Fibroblast of lung (primary cell): ENCODE data around the gene STXBP6. TPM values are rescaled to one million over a fixed set of nuclear protein-coding genes. Genes with fewer than 3 reads are reported as not detected.

Experiments
- DNase-seq, 2 donors: peaks; one replicate each; pipeline versions ENCODE4 v3.0.0 to v3.0.0-alpha.2; 2010; ENCODE audit warnings: low read depth in 2 of 2
- H2AFZ ChIP-seq: 2 replicates; pipeline ENCODE4 v1.5.1; 2012; ENCODE audit warnings: low read length, control low read depth, inconsistent platforms
- H3K27ac ChIP-seq: 2 replicates; pipeline ENCODE4 v1.5.1; 2011; ENCODE audit warnings: low read length, control low read depth; ENCODE audit not compliant: insufficient read depth
- H3K27me3 ChIP-seq: 2 replicates; pipeline ENCODE4 v1.5.1; 2011; ENCODE audit warnings: mild to moderate bottlenecking, low read length; ENCODE audit not compliant: control insufficient read depth, insufficient read depth
- H3K36me3 ChIP-seq: 2 replicates; pipeline ENCODE4 v1.5.1; 2011; ENCODE audit warnings: low read length; ENCODE audit not compliant: control insufficient read depth, insufficient read depth
- H3K4me1 ChIP-seq: 2 replicates; pipeline ENCODE4 v1.5.1; 2011; ENCODE audit warnings: low read length; ENCODE audit not compliant: control insufficient read depth, insufficient read depth; ENCODE audit errors: extremely low read depth
- H3K4me2 ChIP-seq: 2 replicates; pipeline ENCODE4 v1.5.1; 2011; ENCODE audit warnings: low read length, control low read depth; ENCODE audit not compliant: insufficient read depth; ENCODE audit errors: extremely low read depth
- H3K4me3 ChIP-seq, 4 experiments: fragments of 200-600 bp in 1 of 4; sonication (generic) in 1 of 4; replicated peaks in 1 of 4; 2 replicates each; pipeline ENCODE4 v1.5.1; 2011 to 2016; ENCODE audit warnings: low read length in 4 of 4, low read depth in 3 of 4, mild to moderate bottlenecking in 3 of 4, control low read depth in 2 of 4, inconsistent platforms in 1 of 4, mixed read lengths in 1 of 4; ENCODE audit not compliant: insufficient read depth in 1 of 4; ENCODE audit errors: control extremely low read depth in 1 of 4
- H3K79me2 ChIP-seq: 2 replicates; pipeline ENCODE4 v1.5.1; 2012; ENCODE audit warnings: mild to moderate bottlenecking, low read length, inconsistent platforms; ENCODE audit not compliant: control insufficient read depth, insufficient read depth
- H3K9ac ChIP-seq: 2 replicates; pipeline ENCODE4 v1.5.1; 2011; ENCODE audit warnings: mild to moderate bottlenecking, low read length, control low read depth; ENCODE audit not compliant: insufficient read depth
- H3K9me3 ChIP-seq: 2 replicates; pipeline ENCODE4 v1.5.1; 2012; ENCODE audit warnings: low read depth, low read length; ENCODE audit not compliant: control insufficient read depth, insufficient read depth
- H4K20me1 ChIP-seq: 2 replicates; pipeline ENCODE4 v1.5.1; 2011; ENCODE audit warnings: low read length; ENCODE audit not compliant: control insufficient read depth, insufficient read depth; ENCODE audit errors: extremely low read depth
- CTCF ChIP-seq, 2 donors: IDR thresholded peaks in 1 of 2; conservative IDR thresholded peaks in 1 of 2; 1 replicate in 1 of 2; 2 replicates in 1 of 2; pipeline ENCODE4 v1.5.1; 2011 to 2012; ENCODE audit warnings: low read length in 2 of 2, control low read depth in 1 of 2, inconsistent platforms in 1 of 2, low read depth in 1 of 2, mild to moderate bottlenecking in 1 of 2
- EZH2 ChIP-seq: IDR thresholded peaks from 2 replicates; pipeline ENCODE4 v1.5.1; 2012; ENCODE audit warnings: low read length, control low read depth, mild to moderate bottlenecking; ENCODE audit errors: missing control alignments
- polyA plus RNA-seq, 2 donors: library from polyadenylated mRNA; depleted of rRNA in 1 of 2; stranded (reverse) in 1 of 2; unstranded in 1 of 2; fragments of >200 nt; gene quantifications; 2 replicates each; pipeline ENCODE4 v1.2.1, GENCODE V29; 2011 to 2012; ENCODE audit warnings: missing spikeins in 1 of 2
- total RNA-seq: library from RNA; depleted of rRNA; stranded (reverse); fragments of >200 nt; gene quantifications from 2 replicates; pipeline ENCODE4 v1.2.1, GENCODE V29; 2014

STXBP6 gene
- total and polyA plus RNA-seq, 2 donors (not counting 1 experiment from before 2014, with no cell fraction given): 4.5 to 17.8 TPM

- Histone ChIP-seq H3K36me3 (no peaks in the 10 kb centered on the region), H3K9me3 (no peaks in the 10 kb centered on the region), H3K27me3 (no peaks in the 10 kb centered on the region), H2AFZ (no peak overlapping the region), H3K4me2 (no peak overlapping the region), H3K4me1 (peaks cover 2% of the 10 kb centered on the region), H3K27ac (no peak overlapping the region), H4K20me1 (no peaks in the 10 kb centered on the region), H3K4me3 (no peak overlapping the region), H3K79me2 (no peaks in the 10 kb centered on the region), H3K9ac (no peak overlapping the region)
- no peak for DNase-seq
- no peak for TF ChIP-seq EZH2
- no peak for TF ChIP-seq CTCF (conservative IDR thresholded peaks at IDR 0.05 in 1 of 2, IDR thresholded peaks at IDR 0.05 in 1 of 2; ENCODE audit: low read depth in 1 of 2, low read length in 2 of 2)
These were observed 139.4 kb downstream of the STXBP6 start for GRCh38 chr14:24910408-24910986.

DNA sequence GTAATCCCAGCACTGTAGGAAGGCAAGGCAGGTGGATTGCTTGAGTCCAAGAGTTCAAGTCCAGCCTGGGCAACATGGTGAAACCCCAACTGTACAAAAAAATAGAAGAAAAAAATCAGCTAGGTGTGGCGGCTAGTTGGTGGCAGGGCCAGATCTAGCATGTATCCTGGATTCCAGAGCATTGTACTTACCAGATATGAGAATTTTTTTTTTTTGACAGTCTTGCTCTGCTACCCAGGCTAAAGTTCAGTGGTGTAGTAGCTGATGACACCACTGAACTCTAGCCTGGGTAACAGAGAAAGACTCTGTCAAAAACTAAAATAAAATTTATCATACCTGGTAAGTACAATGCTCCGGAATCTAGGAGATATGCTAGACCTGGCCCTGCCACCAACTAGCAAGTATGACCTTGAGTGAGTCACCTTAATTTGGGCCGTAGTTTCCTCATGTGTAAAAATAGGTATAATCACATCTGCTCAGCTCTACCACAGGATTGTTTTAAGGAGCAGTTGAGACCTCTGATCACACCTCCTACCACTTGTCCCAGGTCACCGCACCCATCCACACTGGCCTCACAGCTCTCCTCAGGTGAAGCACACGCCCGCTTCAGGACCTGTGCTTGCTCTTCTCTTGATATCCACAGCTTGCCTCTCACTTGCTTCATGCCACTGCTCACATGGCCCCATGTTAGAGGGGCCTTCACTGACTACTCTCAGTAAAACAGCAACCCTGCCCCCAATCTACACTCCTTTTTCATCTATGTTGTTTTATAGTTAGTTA lies 140.2 kb downstream of the STXBP6 start:
- Histone ChIP-seq H3K27ac (no peak overlapping the region), H3K9ac (no peak overlapping the region), H3K36me3 (no peaks in the 10 kb centered on the region), H3K4me3 (no peak overlapping the region), H2AFZ (no peak overlapping the region), H3K79me2 (no peaks in the 10 kb centered on the region), H4K20me1 (no peaks in the 10 kb centered on the region), H3K27me3 (no peaks in the 10 kb centered on the region), H3K4me1 (peaks cover 2% of the 10 kb centered on the region), H3K9me3 (no peaks in the 10 kb centered on the region), H3K4me2 (no peak overlapping the region)
- no peak for TF ChIP-seq EZH2
- TF ChIP-seq CTCF (conservative IDR thresholded peaks at IDR 0.05 in 1 of 2, IDR thresholded peaks at IDR 0.05 in 1 of 2; ENCODE audit: low read depth in 1 of 2, low read length in 2 of 2): no peak
- no peak for DNase-seq

DNA sequence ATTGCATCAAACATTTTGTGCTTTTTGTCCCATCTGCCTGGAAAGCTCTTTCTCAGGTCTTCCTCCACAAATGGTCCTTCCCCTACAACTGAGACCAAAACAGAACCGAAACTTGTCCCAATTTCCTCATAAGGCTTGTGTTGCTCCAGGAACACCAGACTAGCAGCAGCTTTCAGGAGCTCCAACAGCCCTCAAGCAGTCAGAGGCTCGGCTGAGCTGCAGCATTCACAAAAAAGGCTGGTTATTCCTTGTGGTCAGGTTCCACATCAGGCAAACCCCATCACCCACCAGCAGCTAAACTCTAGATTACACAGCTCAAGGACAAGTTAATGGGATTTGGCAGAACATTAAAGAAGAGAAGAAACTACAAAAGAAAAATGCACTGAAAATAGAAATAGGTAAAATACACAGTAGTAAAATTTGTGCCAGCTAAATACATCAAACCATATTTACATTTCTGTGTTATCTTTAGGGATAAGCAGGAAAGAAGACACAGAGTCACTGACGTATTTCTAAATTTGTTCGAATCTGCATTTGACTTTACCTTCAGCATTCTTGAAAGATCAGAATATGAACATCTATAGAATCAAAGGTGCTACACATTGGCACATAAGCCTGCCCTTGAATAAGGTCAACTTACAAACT lies 141.2 kb downstream of the STXBP6 start:
- no peak for DNase-seq
- H3K79me2 ChIP-seq: no peaks in the 10 kb centered on the region

More for the DNA sequence above, 141.2 kb downstream of the STXBP6 start:
- Histone ChIP-seq H3K4me3 (no peak overlapping the region), H3K27ac (no peak overlapping the region), H2AFZ (no peak overlapping the region), H3K9me3 (no peaks in the 10 kb centered on the region), H3K36me3 (no peaks in the 10 kb centered on the region), H4K20me1 (no peaks in the 10 kb centered on the region), H3K27me3 (no peaks in the 10 kb centered on the region), H3K9ac (no peak overlapping the region), H3K4me2 (no peak overlapping the region), H3K4me1 (peaks cover 2% of the 10 kb centered on the region)
- no peak for TF ChIP-seq EZH2
- TF ChIP-seq CTCF (conservative IDR thresholded peaks at IDR 0.05 in 1 of 2, IDR thresholded peaks at IDR 0.05 in 1 of 2; ENCODE audit: low read depth in 1 of 2, low read length in 2 of 2): no peak
